Gastroesophageal sphincter (tissue), 4 donors: Measurements from ENCODE around the gene SECTM1. TPM values are rescaled to one million over a fixed set of nuclear protein-coding genes. Genes with fewer than 3 reads are reported as not detected.

Experiments
- ATAC-seq: fragments of 150-250 bp; one replicate; pipeline ENCODE4 v1.9.1; 2016; ENCODE audit warnings: mild to moderate bottlenecking, moderate library complexity
- H3K27ac ChIP-seq, 4 donors: fragments of 200-600 bp; sonication (generic) in 3 of 4; 1 replicate in 3 of 4; 2 replicates in 1 of 4; pipeline ENCODE4 v1.5.1; 2016 to 2019
- H3K27me3 ChIP-seq: fragments of 200-600 bp; sonication (generic); one replicate; pipeline ENCODE4 v1.5.1; 2019
- H3K36me3 ChIP-seq, 2 donors: fragments of 200-600 bp; sonication (generic); one replicate each; pipeline ENCODE4 v1.5.1; 2019; ENCODE audit warnings: control low read depth in 1 of 2
- H3K4me1 ChIP-seq, 3 donors: fragments of 200-600 bp; sonication (generic); 1 replicate in 2 of 3; 2 replicates in 1 of 3; pipeline ENCODE4 v1.5.1; 2016 to 2019; ENCODE audit warnings: control low read depth in 2 of 3
- H3K4me3 ChIP-seq, 2 donors: fragments of 200-600 bp; sonication (generic); one replicate each; pipeline ENCODE4 v1.5.1; 2019; ENCODE audit warnings: mild to moderate bottlenecking in 1 of 2, moderate library complexity in 1 of 2
- H3K9me3 ChIP-seq, 3 donors: fragments of 200-600 bp; sonication (generic); one replicate each; pipeline ENCODE4 v1.5.1; 2017 to 2019; ENCODE audit warnings: control low read depth in 2 of 3
- CTCF ChIP-seq, 4 experiments: fragments of 200-600 bp in 2 of 4; fragments of 450-650 bp in 2 of 4; sonication (generic) in 1 of 4; IDR thresholded peaks; one replicate each; pipeline ENCODE4 v1.5.1; 2017 to 2019; ENCODE audit warnings: antibody characterized with exemption in 4 of 4, mild to moderate bottlenecking in 2 of 4, moderate library complexity in 2 of 4
- EP300 ChIP-seq: sonication (generic); formaldehyde crosslinking; IDR thresholded peaks from one replicate; pipeline ENCODE4 v1.6.1; 2017; ENCODE audit warnings: antibody characterized with exemption, mild to moderate bottlenecking
- POLR2A ChIP-seq, 2 donors: fragments of 450-650 bp; IDR thresholded peaks; one replicate each; pipeline ENCODE4 v1.6.1; 2017; ENCODE audit warnings: antibody characterized with exemption in 2 of 2, mild to moderate bottlenecking in 2 of 2, moderate library complexity in 1 of 2
- POLR2AphosphoS5 ChIP-seq: sonication (generic); formaldehyde crosslinking; IDR thresholded peaks from one replicate; pipeline ENCODE4 v1.6.1; 2017; ENCODE audit warnings: antibody characterized with exemption
- WGBS, 2 donors: methylation state at CpG; one replicate each; pipeline ENCODE4 v1.1.5; 2018; ENCODE audit warnings: low coverage in 1 of 2; 5-methylcytosine and 5-hydroxymethylcytosine counted together
- total RNA-seq, 4 donors: library from RNA; depleted of rRNA; stranded (reverse); fragments of >200 nt; gene quantifications; one replicate each; pipeline ENCODE4 v1.1.0, GENCODE V29; 2016

SECTM1 gene
- total RNA-seq, 4 donors from 2014 or later = 6.1 to 22.3 (median 17.6) TPM

- H3K27ac ChIP-seq = no peak overlapping the region
- H3K4me3 ChIP-seq = no peak overlapping the region
- H3K36me3 ChIP-seq = peaks cover 0 to 7% of the 10 kb centered on the region in 2 donors
- H3K9me3 ChIP-seq = no peaks in the 10 kb centered on the region
- H3K27me3 ChIP-seq = peaks cover 5% of the 10 kb centered on the region
- ATAC-seq = no peak
- WGBS, 2 donors = 56 to 58% methylated on average over 2 to 6 of the region's 15 CpGs
- no peak for TF ChIP-seq EP300
- peaks cover 0 to 19% (median 10%) of the 10 kb centered on the region in 3 donors for H3K4me1 ChIP-seq
Measured at GRCh38 chr17:82327289-82327688, 6.3 kb downstream of the SECTM1 start.

GRCh38 chr17:82325286-82326180 is 8.0 kb downstream of the SECTM1 start:
- H3K4me3 ChIP-seq = no peak overlapping the region
- no peaks in the 10 kb centered on the region for H3K9me3 ChIP-seq
- H3K27me3 ChIP-seq = peaks cover 23% of the 10 kb centered on the region
- TF ChIP-seq CTCF (IDR thresholded peaks at IDR 0.05) = no peak
- no peak for TF ChIP-seq POLR2AphosphoS5
- TF ChIP-seq POLR2A (IDR thresholded peaks at IDR 0.05) = no peak
- TF ChIP-seq EP300 = no peak
- WGBS, 2 donors = 60 to 83% methylated on average over 2 of the region's 30 CpGs
- H3K36me3 ChIP-seq = peaks cover 0 to 7% of the 10 kb centered on the region in 2 donors
- ATAC-seq = no peak
- H3K27ac ChIP-seq = no peak overlapping the region
- peaks cover 0 to 22% (median 8%) of the 10 kb centered on the region in 3 donors for H3K4me1 ChIP-seq

GRCh38 chr17:82324566-82325285 is 8.8 kb downstream of the SECTM1 start:
- no peak for TF ChIP-seq CTCF (IDR thresholded peaks at IDR 0.05)
- TF ChIP-seq POLR2A (IDR thresholded peaks at IDR 0.05) = no peak
- no peak for TF ChIP-seq EP300
- TF ChIP-seq POLR2AphosphoS5 = no peak
- peaks cover 21% of the 10 kb centered on the region for H3K27me3 ChIP-seq
- 37% methylated on average over 7 of the region's 25 CpGs; no CpG with 5 or more reads in 1 of the 2 donors for WGBS, 2 donors
- no peak overlapping the region for H3K27ac ChIP-seq
- no peaks in the 10 kb centered on the region for H3K9me3 ChIP-seq
- ATAC-seq = no peak
- H3K4me3 ChIP-seq = no peak overlapping the region
- peaks cover 0 to 7% of the 10 kb centered on the region in 2 donors for H3K36me3 ChIP-seq
- peaks cover 0 to 14% (median 3%) of the 10 kb centered on the region in 3 donors for H3K4me1 ChIP-seq

GRCh38 chr17:82323514-82324234 is 9.9 kb downstream of the SECTM1 start:
- H3K27ac ChIP-seq = no peak overlapping the region
- TF ChIP-seq CTCF (IDR thresholded peaks at IDR 0.05) (no peak), EP300 (no peak), POLR2A (IDR thresholded peaks at IDR 0.05) (no peak), POLR2AphosphoS5 (no peak)
- H3K4me1 ChIP-seq = peaks cover 0 to 12% (median 3%) of the 10 kb centered on the region in 3 donors
- H3K4me3 ChIP-seq = no peak overlapping the region
- peaks cover 0 to 7% of the 10 kb centered on the region in 2 donors for H3K36me3 ChIP-seq
- ATAC-seq = no peak
- H3K27me3 ChIP-seq = peaks cover 21% of the 10 kb centered on the region
- no peaks in the 10 kb centered on the region for H3K9me3 ChIP-seq
- 46 to 54% methylated on average over 4 to 12 of the region's 21 CpGs for WGBS, 2 donors
